ENCODE results near the gene SBF2. TPM values are rescaled to one million over a fixed set of nuclear protein-coding genes. Genes with fewer than 3 reads are reported as not detected.

Gene SBF2
- total RNA-seq, 1 donor from 2014 or later = 38.5 TPM

- Histone ChIP-seq H3K27me3 (no peaks in the 10 kb centered on the region), H3K4me1 (no peaks in the 10 kb centered on the region), H3K27ac (no peak overlapping the region), H3K9me3 (no peaks in the 10 kb centered on the region), H3K36me3 (peaks cover under 1% of the 10 kb centered on the region), H3K4me3 (no peak overlapping the region)
- intact Hi-C loops (cut with DNase I) = no loop called here
- DNase-seq (no peak), ATAC-seq (no peak)
- TF ChIP-seq CTCF (IDR thresholded peaks at IDR 0.05) = no peak
Measured at GRCh38 chr11:9774109-9774508, 519.9 kb downstream of the SBF2 start.

GRCh38 chr11:9773524-9773923 lies 520.5 kb downstream of the SBF2 start:
- H3K4me3 ChIP-seq = no peak overlapping the region
- intact Hi-C loops (cut with DNase I) = no loop called here
- no peaks in the 10 kb centered on the region for H3K9me3 ChIP-seq
- ATAC-seq = no peak
- no peaks in the 10 kb centered on the region for H3K36me3 ChIP-seq
- DNase-seq = no peak
- no peaks in the 10 kb centered on the region for H3K4me1 ChIP-seq
- no peak overlapping the region for H3K27ac ChIP-seq
- TF ChIP-seq CTCF (IDR thresholded peaks at IDR 0.05) = no peak
- no peaks in the 10 kb centered on the region for H3K27me3 ChIP-seq

GRCh38 chr11:9772218-9772617 lies 521.8 kb downstream of the SBF2 start:
- Histone ChIP-seq H3K27ac (no peak overlapping the region), H3K27me3 (no peaks in the 10 kb centered on the region), H3K36me3 (no peaks in the 10 kb centered on the region), H3K4me3 (no peak overlapping the region), H3K4me1 (no peaks in the 10 kb centered on the region), H3K9me3 (no peaks in the 10 kb centered on the region)
- ATAC-seq = no peak
- intact Hi-C loops (cut with DNase I) = no loop called here
- DNase-seq = no peak
- TF ChIP-seq CTCF (IDR thresholded peaks at IDR 0.05) = no peak

- no peaks in the 10 kb centered on the region for H3K4me1 ChIP-seq
- no peak overlapping the region for H3K4me3 ChIP-seq
- H3K9me3 ChIP-seq = no peaks in the 10 kb centered on the region
- no peak for DNase-seq
- TF ChIP-seq CTCF (IDR thresholded peaks at IDR 0.05) = no peak
- H3K27me3 ChIP-seq = no peaks in the 10 kb centered on the region
- ATAC-seq = no peak
- H3K27ac ChIP-seq = no peak overlapping the region
- no peaks in the 10 kb centered on the region for H3K36me3 ChIP-seq
- intact Hi-C loops (cut with DNase I) = no loop called here
Measured at GRCh38 chr11:9771071-9771511, 522.9 kb downstream of the SBF2 start.

GRCh38 chr11:9769621-9770020 lies 524.4 kb downstream of the SBF2 start:
- H3K27ac ChIP-seq = no peak overlapping the region
- DNase-seq (no peak), ATAC-seq (no peak)
- intact Hi-C loops (cut with DNase I) = no loop called here
- no peaks in the 10 kb centered on the region for H3K9me3 ChIP-seq
- no peak for TF ChIP-seq CTCF (IDR thresholded peaks at IDR 0.05)
- no peaks in the 10 kb centered on the region for H3K27me3 ChIP-seq
- peaks cover 11% of the 10 kb centered on the region for H3K4me1 ChIP-seq
- no peaks in the 10 kb centered on the region for H3K36me3 ChIP-seq
- H3K4me3 ChIP-seq = no peak overlapping the region

All from upper lobe of right lung (tissue), 1 donor.